Heart right ventricle (tissue), 16 donors: ENCODE results near the gene OPN3. TPM values are rescaled to one million over a fixed set of nuclear protein-coding genes. Genes with fewer than 3 reads are reported as not detected.
"Not testable (repeated sequence)": the region's sequence is repeated elsewhere in the genome, so short reads cannot be mapped to it uniquely, and the experiment has no call there.

Experiments used
- ATAC-seq, 8 donors: fragments of 200-7000 bp; cut with Tn5 transposase; one replicate each; pipeline ENCODE4 v1.9.1; 2020; ENCODE audit warnings: mild to moderate bottlenecking in 8 of 8, moderate library complexity in 8 of 8, moderate number of reproducible peaks in 1 of 8
- DNase-seq, 2 donors: peaks; one replicate each; pipeline ENCODE4 v3.0.0-alpha.2; 2020
- H3K27ac ChIP-seq, 10 donors: fragments of 200-600 bp; sonication (generic) in 2 of 10; one replicate each; pipeline versions ENCODE4 v1.5.0 to v1.8.0; 2020 to 2022; ENCODE audit warnings: mild to moderate bottlenecking in 3 of 10
- H3K27me3 ChIP-seq, 7 donors: fragments of 200-600 bp; one replicate each; pipeline ENCODE4 v1.8.0; 2021 to 2022; ENCODE audit warnings: mild to moderate bottlenecking in 2 of 7
- H3K36me3 ChIP-seq, 9 donors: fragments of 200-600 bp; sonication (generic) in 1 of 9; one replicate each; pipeline versions ENCODE4 v1.5.0 to v1.8.0; 2020 to 2022; ENCODE audit warnings: mild to moderate bottlenecking in 2 of 9
- H3K4me1 ChIP-seq, 9 donors: fragments of 200-600 bp; sonication (generic) in 1 of 9; one replicate each; pipeline versions ENCODE4 v1.5.0 to v1.8.0; 2020 to 2022; ENCODE audit warnings: mild to moderate bottlenecking in 4 of 9
- H3K4me3 ChIP-seq, 10 donors: fragments of 200-600 bp; sonication (generic) in 2 of 10; one replicate each; pipeline versions ENCODE4 v1.5.0 to v1.8.0; 2020 to 2022; ENCODE audit warnings: mild to moderate bottlenecking in 7 of 10, moderate library complexity in 2 of 10
- H3K9me3 ChIP-seq, 11 donors: fragments of 200-600 bp in 10 of 11; sonication (generic) in 2 of 11; one replicate each; pipeline versions ENCODE4 v1.5.0 to v1.8.0; 2013 to 2022; ENCODE audit warnings: mild to moderate bottlenecking in 2 of 11, control low read depth in 1 of 11, moderate library complexity in 1 of 11
- CTCF ChIP-seq, 9 donors: fragments of 200-600 bp; sonication (generic) in 2 of 9; IDR thresholded peaks; one replicate each; pipeline versions ENCODE4 v1.5.0 to v1.8.0; 2021 to 2022; ENCODE audit warnings: antibody characterized with exemption in 9 of 9, mild to moderate bottlenecking in 5 of 9, moderate library complexity in 1 of 9
- WGBS, 2 donors: extraction: QIAGEN DNeasy Blood & Tissue Kit; methylation state at CpG; one replicate each; pipeline ENCODE4 v1.1.7; 2013; ENCODE audit warnings: inconsistent platforms in 1 of 2; 5-methylcytosine and 5-hydroxymethylcytosine counted together
- intact Hi-C, 10 donors: fragments of 100-400 bp; cut with DNase I; formaldehyde crosslinking; loops; one replicate each; pipeline versions ENCODE4 v1.11.1 to v1.14.2; 2022
- polyA plus RNA-seq, 2 donors: library from polyadenylated mRNA; stranded (reverse); fragments of 200-250 nt; gene quantifications; one replicate each; pipeline ENCODE4 v1.2.3, GENCODE V29; 2013
- total RNA-seq, 10 donors: library from RNA; stranded (reverse); fragmentation: NEBNext Ultra II Directional in 3 of 10; extraction: Animal tissue kit (Norgen Biotek cat#: 25700) in 3 of 10; gene quantifications; one replicate each; pipeline versions ENCODE4 v1.2.1 to v1.2.4, GENCODE V29; 2021 to 2023
- donor health status: Arrhythmogenic right ventricular cardiomyopathy.
- donor health status: ischemic (EF 13 %, LVEDD 7.1; RV severe dilation, severe dysfunction).
- donor health status: healthy with polysubstance abuse.
- donor health status: DM: no; HTN: yes; CAD: no.
- donor health status: DM: no; HTN: no; CAD: no.
- donor health status: ischemic (EF 25% LVEDD 6.9; RV normal size, moderate dysfunction).
- donor health status: ischemic (EF 25% LVEDD 5.7; RV mildly dilated, moderate dysfunction).
- donor health status: healthy.
- donor health status: DM: yes; HTN: yes; CAD: no.
- donor health status: Ischemic cardiomyopathy.
- donor health status: ischemic (EF 35%, LVEDD 5.7; RV mildly dilated, moderate dysfunction).
- donor health status: nonischemic (EF 11% LVEDD 7.7; RV severe dilation, severe dysfunction).
- donor health status: DM: yes; HTN: yes; CAD: no.
- donor health status: PGD.
- donor health status: ischemic (EF 29% LVEDD 5.4; RV normal size, mild dysfunction).
- donor health status: nonischemic (EF 23%, LVEDD 6.1; RV moderate dilation, normal function).

OPN3 gene
- total and polyA plus RNA-seq, 12 donors: 3.3 to 9.1 (median 5.2) TPM

GRCh38 chr1:241666419-241666818, 26.2 kb upstream of the OPN3 start:
- ATAC-seq (no peak), DNase-seq (no peak)
- Histone ChIP-seq H3K4me1 (no peaks in the 10 kb centered on the region), H3K9me3 (no peaks in the 10 kb centered on the region), H3K4me3 (no peak overlapping the region), H3K27ac (no peak overlapping the region), H3K36me3 (no peaks in the 10 kb centered on the region), H3K27me3 (peaks cover 0 to under 1% (median 0%) of the 10 kb centered on the region in 7 donors)
- 84 to 89% methylated on average over 3 of the region's 3 CpGs for WGBS, 2 donors
- intact Hi-C loops: loop anchor here in 1 of 10 donors (10.0 kb wide), 1 partner anchor 62 kb away; no protein-coding TSS in a partner anchor
- no peak for TF ChIP-seq CTCF (IDR thresholded peaks at IDR 0.05)

- Histone ChIP-seq H3K36me3 (no peaks in the 10 kb centered on the region), H3K4me3 (no peak overlapping the region), H3K27ac (no peak overlapping the region), H3K9me3 (no peaks in the 10 kb centered on the region), H3K4me1 (no peaks in the 10 kb centered on the region), H3K27me3 (peaks cover 0 to 4% (median 0%) of the 10 kb centered on the region in 7 donors)
- WGBS, 2 donors: 85 to 90% methylated on average over 5 of the region's 5 CpGs
- no peak for TF ChIP-seq CTCF (IDR thresholded peaks at IDR 0.05)
- intact Hi-C loops: loop anchor here in 1 of 10 donors (10.0 kb wide), 1 partner anchor 56 kb away; no protein-coding TSS in a partner anchor
- no peak for ATAC-seq
- DNase-seq: no peak
These were observed 20.3 kb upstream of the OPN3 start for GRCh38 chr1:241660424-241660972.

- ATAC-seq, H3K4me3 ChIP-seq, DNase-seq, H3K27me3 ChIP-seq, intact Hi-C loops, H3K36me3 ChIP-seq, H3K4me1 ChIP-seq, H3K27ac ChIP-seq, H3K9me3 ChIP-seq: not testable (repeated sequence)
- WGBS, 2 donors: 89 to 91% methylated on average over 2 of the region's 2 CpGs
These were observed 18.8 kb upstream of the OPN3 start for GRCh38 chr1:241659016-241659415.

GRCh38 chr1:241658081-241658793, 18.1 kb upstream of the OPN3 start:
- Histone ChIP-seq H3K9me3 (no peaks in the 10 kb centered on the region), H3K36me3 (no peaks in the 10 kb centered on the region), H3K4me3 (no peak overlapping the region), H3K27me3 (peaks cover 0 to 4% (median 0%) of the 10 kb centered on the region in 7 donors), H3K4me1 (no peaks in the 10 kb centered on the region), H3K27ac (no peak overlapping the region)
- DNase-seq: no peak
- TF ChIP-seq CTCF (IDR thresholded peaks at IDR 0.05): no peak
- 87 to 97% methylated on average over 3 of the region's 3 CpGs for WGBS, 2 donors
- intact Hi-C loops: no loop called here
- ATAC-seq: no peak

GRCh38 chr1:241654641-241655040, 14.5 kb upstream of the OPN3 start:
- 78 to 89% methylated on average over 1 of the region's 1 CpG for WGBS, 2 donors
- H3K9me3 ChIP-seq: no peaks in the 10 kb centered on the region
- H3K27ac ChIP-seq: no peak overlapping the region
- intact Hi-C loops: no loop called here
- H3K27me3 ChIP-seq: peaks cover 0 to 3% (median 0%) of the 10 kb centered on the region in 7 donors
- no peaks in the 10 kb centered on the region for H3K4me1 ChIP-seq
- no peak for TF ChIP-seq CTCF (IDR thresholded peaks at IDR 0.05)
- no peaks in the 10 kb centered on the region for H3K36me3 ChIP-seq
- H3K4me3 ChIP-seq: no peak overlapping the region
- ATAC-seq (no peak), DNase-seq (no peak)
